ENCODE data around the gene CCN5. TPM values are rescaled to one million over a fixed set of nuclear protein-coding genes. Genes with fewer than 3 reads are reported as not detected.
A peak's percentile ranks its signal among the peaks of the same experiment; 100 is the strongest.

The CCN5 gene
- polyA plus RNA-seq, 1 donor = 0.09 TPM

GRCh38 chr20:44684047-44684967, 30.9 kb upstream of the CCN5 start:
- no peaks in the 10 kb centered on the region for H3K9me3 ChIP-seq (ENCODE audit: control insufficient read depth, low read depth, low read length)
- no peak overlapping the region for H3K27ac ChIP-seq (ENCODE audit: low read length)
- no peaks in the 10 kb centered on the region for H3K36me3 ChIP-seq (ENCODE audit: control insufficient read depth, insufficient read depth, low read length)
- H3K27me3 ChIP-seq (ENCODE audit: control insufficient read depth, insufficient read depth, low read length) = no peaks in the 10 kb centered on the region
- peaks cover 9% of the 10 kb centered on the region for H3K4me1 ChIP-seq (ENCODE audit: control insufficient read depth, insufficient read depth, low read length)
- DNase-seq = no peak
- no CpG with 5 or more reads among the region's 6 CpGs for WGBS (ENCODE audit: insufficient coverage, low lambda C conversion rate)
- H3K4me3 ChIP-seq (ENCODE audit: low read length) = no peak overlapping the region

GRCh38 chr20:44686934-44687333, 28.2 kb upstream of the CCN5 start:
- H3K4me3 ChIP-seq (ENCODE audit: low read length) = no peak overlapping the region
- no peak overlapping the region for H3K27ac ChIP-seq (ENCODE audit: low read length)
- H3K9me3 ChIP-seq (ENCODE audit: control insufficient read depth, low read depth, low read length) = no peaks in the 10 kb centered on the region
- H3K27me3 ChIP-seq (ENCODE audit: control insufficient read depth, insufficient read depth, low read length) = no peaks in the 10 kb centered on the region
- 80% methylated on average over 1 of the region's 4 CpGs for WGBS (ENCODE audit: insufficient coverage, low lambda C conversion rate)
- no peak for DNase-seq
- H3K36me3 ChIP-seq (ENCODE audit: control insufficient read depth, insufficient read depth, low read length) = no peaks in the 10 kb centered on the region
- peaks cover 19% of the 10 kb centered on the region for H3K4me1 ChIP-seq (ENCODE audit: control insufficient read depth, insufficient read depth, low read length)

GRCh38 chr20:44688053-44688625, 27.0 kb upstream of the CCN5 start:
- Histone ChIP-seq H3K27me3 (ENCODE audit: control insufficient read depth, insufficient read depth, low read length) (no peaks in the 10 kb centered on the region), H3K27ac (ENCODE audit: low read length) (no peak overlapping the region), H3K4me3 (ENCODE audit: low read length) (no peak overlapping the region), H3K9me3 (ENCODE audit: control insufficient read depth, low read depth, low read length) (no peaks in the 10 kb centered on the region), H3K36me3 (ENCODE audit: control insufficient read depth, insufficient read depth, low read length) (no peaks in the 10 kb centered on the region), H3K4me1 (ENCODE audit: control insufficient read depth, insufficient read depth, low read length) (peaks cover 22% of the 10 kb centered on the region)
- WGBS (ENCODE audit: insufficient coverage, low lambda C conversion rate) = 72% methylated on average over 3 of the region's 7 CpGs
- DNase-seq = no peak

- no peak overlapping the region for H3K27ac ChIP-seq (ENCODE audit: low read length)
Observed at GRCh38 chr20:44689809-44690208, 25.4 kb upstream of the CCN5 start.

GRCh38 chr20:44690781-44691423, 24.3 kb upstream of the CCN5 start:
- Histone ChIP-seq H3K4me3 (ENCODE audit: low read length) (no peak overlapping the region), H3K36me3 (ENCODE audit: control insufficient read depth, insufficient read depth, low read length) (no peaks in the 10 kb centered on the region), H3K9me3 (ENCODE audit: control insufficient read depth, low read depth, low read length) (no peaks in the 10 kb centered on the region), H3K27ac (ENCODE audit: low read length) (no peak overlapping the region), H3K27me3 (ENCODE audit: control insufficient read depth, insufficient read depth, low read length) (no peaks in the 10 kb centered on the region), H3K4me1 (ENCODE audit: control insufficient read depth, insufficient read depth, low read length) (peaks cover 16% of the 10 kb centered on the region)
- no CpG with 5 or more reads among the region's 9 CpGs for WGBS (ENCODE audit: insufficient coverage, low lambda C conversion rate)
- peak in 1 of 2 donors; percentile 35 for DNase-seq

More at GRCh38 chr20:44689809-44690208, 25.4 kb upstream of the CCN5 start:
- Histone ChIP-seq H3K27me3 (ENCODE audit: control insufficient read depth, insufficient read depth, low read length) (no peaks in the 10 kb centered on the region), H3K4me1 (ENCODE audit: control insufficient read depth, insufficient read depth, low read length) (peaks cover 19% of the 10 kb centered on the region), H3K36me3 (ENCODE audit: control insufficient read depth, insufficient read depth, low read length) (no peaks in the 10 kb centered on the region), H3K4me3 (ENCODE audit: low read length) (no peak overlapping the region), H3K9me3 (ENCODE audit: control insufficient read depth, low read depth, low read length) (no peaks in the 10 kb centered on the region)
- no peak for DNase-seq
- WGBS (ENCODE audit: insufficient coverage, low lambda C conversion rate) = no CpG with 5 or more reads among the region's 3 CpGs

GRCh38 chr20:44691424-44692423, 23.4 kb upstream of the CCN5 start:
- 100% methylated on average over 3 of the region's 7 CpGs for WGBS (ENCODE audit: insufficient coverage, low lambda C conversion rate)
- H3K27ac ChIP-seq (ENCODE audit: low read length) = peak overlapping the region; percentile 57

GRCh38 chr20:44692932-44693480, 22.2 kb upstream of the CCN5 start:
- Histone ChIP-seq H3K27me3 (ENCODE audit: control insufficient read depth, insufficient read depth, low read length) (no peaks in the 10 kb centered on the region), H3K4me3 (ENCODE audit: low read length) (no peak overlapping the region), H3K27ac (ENCODE audit: low read length) (peak overlapping the region; percentile 57), H3K4me1 (ENCODE audit: control insufficient read depth, insufficient read depth, low read length) (peaks cover 16% of the 10 kb centered on the region), H3K9me3 (ENCODE audit: control insufficient read depth, low read depth, low read length) (no peaks in the 10 kb centered on the region), H3K36me3 (ENCODE audit: control insufficient read depth, insufficient read depth, low read length) (no peaks in the 10 kb centered on the region)
- no CpG with 5 or more reads among the region's 7 CpGs for WGBS (ENCODE audit: insufficient coverage, low lambda C conversion rate)
- DNase-seq = peak; percentile 88 to 93

More at GRCh38 chr20:44691424-44692423, 23.4 kb upstream of the CCN5 start:
- DNase-seq = no peak
- peaks cover 16% of the 10 kb centered on the region for H3K4me1 ChIP-seq (ENCODE audit: control insufficient read depth, insufficient read depth, low read length)
- H3K9me3 ChIP-seq (ENCODE audit: control insufficient read depth, low read depth, low read length) = no peaks in the 10 kb centered on the region
- no peaks in the 10 kb centered on the region for H3K36me3 ChIP-seq (ENCODE audit: control insufficient read depth, insufficient read depth, low read length)
- no peaks in the 10 kb centered on the region for H3K27me3 ChIP-seq (ENCODE audit: control insufficient read depth, insufficient read depth, low read length)
- H3K4me3 ChIP-seq (ENCODE audit: low read length) = no peak overlapping the region

- H3K36me3 ChIP-seq (ENCODE audit: control insufficient read depth, insufficient read depth, low read length) = no peaks in the 10 kb centered on the region
- no peaks in the 10 kb centered on the region for H3K27me3 ChIP-seq (ENCODE audit: control insufficient read depth, insufficient read depth, low read length)
- no peak for DNase-seq
- H3K4me3 ChIP-seq (ENCODE audit: low read length) = no peak overlapping the region
- peaks cover 16% of the 10 kb centered on the region for H3K4me1 ChIP-seq (ENCODE audit: control insufficient read depth, insufficient read depth, low read length)
- H3K27ac ChIP-seq (ENCODE audit: low read length) = peak overlapping the region; percentile 56
- H3K9me3 ChIP-seq (ENCODE audit: control insufficient read depth, low read depth, low read length) = no peaks in the 10 kb centered on the region
Observed at GRCh38 chr20:44693627-44694026, 21.5 kb upstream of the CCN5 start.

- DNase-seq = no peak
- no peaks in the 10 kb centered on the region for H3K27me3 ChIP-seq (ENCODE audit: control insufficient read depth, insufficient read depth, low read length)
- H3K36me3 ChIP-seq (ENCODE audit: control insufficient read depth, insufficient read depth, low read length) = no peaks in the 10 kb centered on the region
- H3K4me3 ChIP-seq (ENCODE audit: low read length) = no peak overlapping the region
- peaks cover 16% of the 10 kb centered on the region for H3K4me1 ChIP-seq (ENCODE audit: control insufficient read depth, insufficient read depth, low read length)
- WGBS (ENCODE audit: insufficient coverage, low lambda C conversion rate) = 100% methylated on average over 1 of the region's 4 CpGs
- no peaks in the 10 kb centered on the region for H3K9me3 ChIP-seq (ENCODE audit: control insufficient read depth, low read depth, low read length)
- H3K27ac ChIP-seq (ENCODE audit: low read length) = no peak overlapping the region
Observed at GRCh38 chr20:44694159-44694558, 21.0 kb upstream of the CCN5 start.

All from large intestine (tissue), 3 donors.